HG02840 (cell line): Measurements from ENCODE around the gene C1D.
"Not testable (repeated sequence)": the region's sequence is repeated elsewhere in the genome, so short reads cannot be mapped to it uniquely, and the experiment has no call there.

Source experiments
- ATAC-seq: cut with Tn5 transposase; IDR thresholded peaks from one replicate; pipeline ENCODE4 v1.9.1; 2021; ENCODE audit warnings: mild to moderate bottlenecking, moderate library complexity, moderate number of reproducible peaks; ENCODE audit not compliant: unreplicated experiment, low FRiP score

The C1D gene

GRCh38 chr2:68018727-68019126 is 44.1 kb downstream of the C1D start:
- no peak for ATAC-seq

- ATAC-seq: no peak
These were observed 53.3 kb downstream of the C1D start for GRCh38 chr2:68009526-68009925.

GRCh38 chr2:68000170-68000825 is 62.5 kb downstream of the C1D start:
- no peak for ATAC-seq

DNA sequence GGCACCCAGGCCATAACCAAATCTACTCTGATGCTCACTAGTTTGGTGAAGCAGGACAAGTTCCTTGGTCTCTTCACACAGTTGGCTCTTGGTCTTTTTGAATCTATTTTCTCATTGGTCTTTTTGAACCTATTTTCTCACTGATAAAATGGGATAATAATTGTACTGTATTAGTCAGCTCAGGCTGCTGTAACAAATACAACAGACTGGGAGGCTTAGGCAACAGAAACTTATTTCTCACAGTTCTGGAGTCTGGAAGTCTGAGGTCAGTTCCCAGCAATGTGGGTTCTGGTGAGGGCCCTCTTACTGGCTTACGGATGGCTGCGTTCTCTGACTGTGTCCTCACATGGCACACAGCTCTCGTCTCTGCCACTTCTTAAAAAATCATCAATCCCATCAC is 63.5 kb downstream of the C1D start:
- ATAC-seq: no peak

DNA sequence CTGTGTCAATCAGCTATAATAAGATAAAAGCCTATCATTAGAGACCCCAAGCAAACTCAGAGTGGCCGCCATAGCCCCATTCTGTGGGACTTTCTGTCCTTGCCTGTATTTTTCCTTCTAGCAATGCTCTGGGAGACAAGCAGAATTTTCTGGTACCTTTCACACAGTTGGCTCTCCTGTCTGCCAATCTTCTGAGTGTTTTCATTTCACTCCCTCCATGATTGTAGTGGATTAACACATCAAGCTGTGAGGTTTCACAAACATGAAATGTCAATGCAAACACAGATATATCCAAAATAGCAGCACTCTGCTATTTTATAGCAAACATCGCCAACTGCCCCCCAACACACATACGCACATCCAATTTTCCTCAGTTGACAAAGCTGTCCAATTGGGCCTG is 64.9 kb downstream of the C1D start:
- no peak for ATAC-seq

- ATAC-seq: no peak
These were observed 65.3 kb downstream of the C1D start for GRCh38 chr2:67997528-67997900.

GRCh38 chr2:67996772-67997527 is 65.9 kb downstream of the C1D start:
- ATAC-seq: no peak

GRCh38 chr2:67994716-67995115 is 68.1 kb downstream of the C1D start:
- ATAC-seq: no peak

- not testable (repeated sequence) for ATAC-seq
These were observed 68.7 kb downstream of the C1D start for GRCh38 chr2:67994069-67994468.

DNA sequence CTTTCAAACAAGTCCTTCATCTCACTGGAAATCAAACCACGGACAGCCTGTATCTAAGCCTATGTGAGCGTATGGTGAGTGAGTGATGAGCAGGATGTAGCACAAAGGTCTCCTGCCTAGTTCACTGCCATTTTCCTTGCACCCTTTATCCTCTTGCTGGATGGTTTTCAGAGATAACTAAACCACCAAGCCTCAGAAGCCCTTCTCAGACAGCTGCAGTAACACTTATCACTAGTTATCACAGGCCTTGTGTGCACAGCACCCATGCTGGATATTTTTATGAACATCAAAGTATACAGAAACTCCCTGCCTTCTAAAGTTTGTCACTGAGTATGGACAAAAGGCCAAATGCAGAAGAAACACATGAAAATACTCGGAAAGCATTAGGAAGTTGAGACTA is 69.5 kb downstream of the C1D start:
- ATAC-seq: no peak

- ATAC-seq: no peak
These were observed 71.3 kb downstream of the C1D start for GRCh38 chr2:67991456-67991855.
